SK-N-MC (cell line): ENCODE results near the gene IDH3A.
"Not testable (repeated sequence)": the region's sequence is repeated elsewhere in the genome, so short reads cannot be mapped to it uniquely, and the experiment has no call there.

Source experiments
- EZH2 ChIP-seq: fragments of 200-600 bp; sonication (generic); IDR thresholded peaks from one replicate; pipeline ENCODE4 v1.6.1; 2017; ENCODE audit warnings: antibody characterized with exemption
- FOXP2 ChIP-seq: optimal IDR thresholded peaks from 2 replicates; pipeline ENCODE3; 2011; ENCODE audit warnings: mild to moderate bottlenecking, moderate library complexity; ENCODE audit not compliant: insufficient read depth; ENCODE audit errors: extremely low read length, control extremely low read depth
- POLR2AphosphoS5 ChIP-seq: IDR thresholded peaks from 2 replicates; pipeline ENCODE4 v1.6.1; 2012; ENCODE audit warnings: mild to moderate bottlenecking, low read depth, low read length, borderline replicate concordance

DNA sequence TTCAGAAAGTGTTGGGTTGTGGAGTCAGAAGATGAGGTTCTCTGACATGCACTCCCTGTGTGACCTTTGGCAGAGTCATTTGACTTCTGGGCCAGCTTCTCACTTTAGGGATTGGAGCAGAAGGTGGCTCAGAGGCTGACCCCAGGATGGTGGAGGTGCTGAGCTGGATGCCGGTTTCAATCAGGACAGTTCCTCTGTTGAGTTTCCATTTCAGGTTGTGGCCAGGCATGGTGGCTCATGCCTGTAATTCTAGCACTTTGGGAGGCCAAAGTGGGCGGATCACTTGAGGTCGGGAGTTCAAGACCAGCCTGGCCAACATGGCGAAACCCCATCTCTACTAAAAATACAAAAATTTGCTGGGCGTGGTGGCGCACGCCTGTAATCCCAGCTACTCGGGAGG lies 1.9 kb downstream of the IDH3A start:
- TF ChIP-seq POLR2AphosphoS5, EZH2, FOXP2: not testable (repeated sequence)
